Frontal cortex (tissue), 4 donors: ENCODE data around the gene SCMH1. TPM values are rescaled to one million over a fixed set of nuclear protein-coding genes. Genes with fewer than 3 reads are reported as not detected.

ENCODE experiments used
- DNase-seq, 2 donors: peaks; one replicate each; pipeline ENCODE4 v3.0.0; 2012; ENCODE audit warnings: low spot score in 2 of 2
- FAIRE-seq: peaks from 2 replicates; lab custom pipeline; 2012; peaks lifted over from hg19 to GRCh38; lab: Jason Lieb, UNC
- total RNA-seq: library from RNA; depleted of rRNA; stranded (reverse); fragments of >200 nt; gene quantifications from one replicate; pipeline ENCODE4 v1.2.3, GENCODE V29; 2014
- donor health status: control.
- donor health status: control.
- donor health status: control.

Gene SCMH1
- total RNA-seq, 1 donor from 2014 or later, result 29.8 TPM

DNA sequence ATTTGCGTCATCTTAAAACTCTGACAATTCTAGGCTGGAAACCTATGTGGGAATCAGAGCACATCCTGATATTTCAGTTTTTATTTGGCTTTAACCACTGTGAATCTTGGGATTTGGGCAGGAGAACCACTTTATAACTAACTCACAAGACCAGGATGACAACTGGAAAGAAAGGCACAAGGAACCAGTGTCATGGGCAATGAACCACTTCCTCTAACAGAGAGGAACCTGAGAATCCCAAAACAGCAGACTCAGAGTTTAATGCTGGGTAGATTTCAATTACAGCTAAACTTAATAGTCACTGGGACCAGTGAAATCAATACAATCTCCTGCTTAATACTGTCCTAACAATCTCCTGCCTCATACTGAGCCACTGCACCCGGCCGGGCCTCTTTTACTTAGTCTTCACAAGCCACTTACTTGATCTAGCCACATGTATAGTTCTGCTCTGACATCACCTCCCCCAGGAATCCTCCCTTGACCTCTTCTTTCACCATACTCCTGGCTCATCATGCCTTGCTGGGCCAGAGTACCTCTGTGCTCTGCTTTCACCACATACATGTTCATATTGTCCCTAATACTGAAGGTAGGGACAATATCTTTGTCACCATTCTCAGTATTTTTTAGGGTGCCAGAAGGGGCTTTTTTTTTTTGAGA is 200.4 kb downstream of the SCMH1 start:
- DNase-seq (no peak), FAIRE-seq (no peak)

DNA sequence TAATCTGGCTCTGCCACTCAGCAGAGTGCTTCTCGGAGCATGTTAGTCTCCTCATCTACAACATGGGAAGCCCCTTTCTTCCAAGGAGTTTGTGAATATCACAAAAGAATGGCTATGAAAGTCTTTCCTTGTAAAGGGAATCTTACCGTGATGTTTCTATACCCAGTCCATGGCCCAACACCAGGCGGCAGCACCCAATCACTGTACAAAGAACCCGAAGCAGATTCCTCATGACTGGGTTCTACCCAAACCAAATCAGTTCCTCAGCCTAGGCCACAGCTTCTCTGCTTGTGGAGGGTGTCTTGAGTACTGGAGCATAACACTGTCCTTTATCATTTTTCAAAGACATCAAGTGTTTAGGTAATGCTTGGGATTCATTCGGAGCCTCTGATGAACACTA is 204.0 kb downstream of the SCMH1 start:
- DNase-seq (no peak), FAIRE-seq (no peak)

DNA sequence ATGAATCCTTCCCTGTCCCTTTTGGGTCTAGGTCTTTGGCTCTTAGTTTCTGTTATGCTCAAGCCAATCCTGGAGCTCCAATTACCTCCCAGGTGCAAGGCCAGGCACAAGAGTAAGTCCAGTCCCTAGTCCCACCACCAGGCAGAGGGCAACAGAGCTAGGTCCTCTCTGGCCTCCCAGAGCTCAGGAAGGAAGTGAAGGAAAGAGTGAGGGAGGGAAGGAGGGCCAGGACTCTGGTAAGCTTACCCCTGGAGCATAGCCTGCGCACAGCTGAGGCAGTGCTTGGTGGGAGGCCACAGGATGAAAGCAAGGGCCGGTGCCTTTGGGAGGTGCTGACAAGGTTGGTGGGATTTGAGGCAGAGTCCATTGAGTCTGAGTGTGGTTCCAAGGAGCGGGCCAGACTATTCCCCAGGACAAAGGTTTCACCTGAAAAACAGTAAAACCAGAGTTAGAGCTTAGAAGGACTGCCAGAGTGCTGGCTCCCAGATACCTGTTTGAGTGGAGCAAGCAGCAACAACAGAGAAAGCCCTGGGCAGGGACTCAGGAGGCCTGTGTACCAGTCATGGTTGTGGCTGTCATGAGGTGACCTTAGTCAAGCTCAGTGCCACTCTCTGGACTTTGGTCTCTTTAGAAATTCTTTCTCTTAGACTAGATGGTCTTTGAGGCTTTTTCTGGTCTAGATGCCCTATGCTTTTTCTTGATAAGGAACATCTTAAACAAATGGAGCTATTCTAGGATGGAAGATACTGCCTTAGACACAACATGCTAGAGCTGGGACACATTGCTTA is 204.8 kb downstream of the SCMH1 start:
- FAIRE-seq (no peak), DNase-seq (no peak)

GRCh38 chr1:41033272-41033671 is 208.8 kb downstream of the SCMH1 start:
- DNase-seq (no peak), FAIRE-seq (no peak)

- DNase-seq (no peak), FAIRE-seq (no peak)
Observed at GRCh38 chr1:41032147-41032546, 210.0 kb downstream of the SCMH1 start.

DNA sequence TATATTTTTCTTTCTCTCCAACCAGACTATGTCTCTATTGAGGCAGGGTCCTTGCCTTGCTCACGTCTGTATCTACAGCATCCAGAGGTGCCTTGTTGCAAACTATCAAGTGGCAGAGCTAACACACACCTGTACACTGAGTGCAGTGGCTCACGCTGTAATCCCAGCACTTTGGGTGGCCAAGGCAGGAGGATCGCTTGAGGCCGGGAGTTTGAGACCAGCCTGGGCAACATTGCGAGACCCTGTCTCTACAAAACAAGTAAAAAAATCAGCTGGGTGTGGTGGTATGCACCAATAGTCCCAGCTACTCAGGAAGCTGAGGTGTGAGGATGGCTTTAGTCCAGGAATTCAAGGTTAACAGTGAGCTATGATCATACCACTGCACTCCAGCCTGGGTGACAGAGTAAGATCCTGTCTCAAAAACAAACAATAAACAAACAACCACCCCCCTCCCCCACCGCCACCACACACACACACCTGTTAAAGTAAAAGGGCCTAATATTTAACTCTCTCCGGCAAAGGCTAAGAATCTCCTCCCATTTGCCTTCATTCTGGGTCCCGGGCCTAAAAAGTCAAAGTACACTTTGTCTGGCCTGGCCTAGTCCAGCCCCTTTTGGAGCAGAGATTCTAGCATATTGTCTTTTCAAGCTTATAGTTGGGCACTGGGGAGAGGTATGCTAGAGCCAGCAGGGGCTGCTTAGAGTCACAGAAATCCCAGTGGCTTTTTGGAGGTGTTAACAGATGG is 211.1 kb downstream of the SCMH1 start:
- DNase-seq, result no peak
- no peak for FAIRE-seq

- no peak for FAIRE-seq
- no peak for DNase-seq
Observed at GRCh38 chr1:41028034-41028642, 214.0 kb downstream of the SCMH1 start.

GRCh38 chr1:41025979-41026819 is 215.9 kb downstream of the SCMH1 start:
- no peak for DNase-seq
- FAIRE-seq, result no peak

DNA sequence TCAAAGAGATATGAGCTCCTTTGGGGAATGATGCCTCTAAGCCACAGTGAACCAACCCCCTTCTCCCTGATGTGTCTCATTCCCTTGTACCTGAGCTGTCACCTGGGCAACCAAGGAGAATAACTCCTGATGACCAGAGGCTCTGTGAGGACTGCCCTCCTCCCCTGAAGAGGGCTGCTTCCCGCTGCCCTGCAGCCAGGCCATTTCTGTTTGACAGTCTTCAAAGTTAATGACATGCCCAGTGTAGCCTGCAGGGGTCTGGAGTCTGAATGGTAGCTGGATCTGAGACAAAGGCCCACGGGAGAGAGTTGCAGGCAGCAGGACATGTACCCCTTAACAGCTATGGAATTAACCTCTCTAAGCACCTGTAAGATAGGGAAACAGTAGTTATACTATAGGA is 217.2 kb downstream of the SCMH1 start:
- DNase-seq (no peak), FAIRE-seq (no peak)

DNA sequence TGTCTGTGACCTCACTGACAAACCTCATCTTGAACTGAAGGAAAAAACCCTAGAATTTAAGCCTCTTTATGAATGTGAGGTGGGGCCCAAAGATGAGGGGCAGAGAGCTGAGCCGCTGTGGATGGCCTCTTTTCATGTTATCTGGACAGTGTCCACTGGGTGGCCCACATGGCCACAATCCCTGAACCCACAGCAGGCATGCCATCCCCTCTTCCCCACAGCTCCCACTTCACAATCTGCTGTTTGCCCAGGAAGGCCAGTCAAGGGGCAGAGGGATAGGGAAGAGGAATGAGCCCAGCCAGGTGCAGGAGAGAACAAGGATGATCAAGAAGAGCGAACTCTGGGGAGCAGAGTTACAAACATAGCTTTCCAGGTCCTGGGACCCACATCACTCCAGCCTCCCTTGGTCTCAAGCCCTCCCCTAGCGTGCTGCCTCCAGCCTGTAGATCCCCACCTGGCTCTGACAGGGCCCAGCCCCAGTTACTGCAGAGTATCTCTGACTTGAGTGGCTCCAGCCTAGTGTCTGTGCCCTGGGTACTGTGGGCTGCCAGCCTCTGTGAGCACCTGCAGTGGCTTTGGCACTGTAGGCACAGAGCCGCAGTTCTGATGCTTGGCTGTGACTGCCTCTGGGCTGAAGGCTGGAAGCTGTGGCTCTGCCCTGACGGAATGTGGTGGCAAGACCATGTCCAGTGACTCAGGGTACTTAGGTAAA is 218.7 kb downstream of the SCMH1 start:
- DNase-seq (no peak), FAIRE-seq (no peak)

GRCh38 chr1:41022424-41022823 is 219.7 kb downstream of the SCMH1 start:
- FAIRE-seq (no peak), DNase-seq (no peak)

- DNase-seq (no peak), FAIRE-seq (no peak)
Observed at GRCh38 chr1:41021526-41022308, 220.4 kb downstream of the SCMH1 start, which contains the start of gene SLFNL1. Gene SLFNL1 (minus strand): TSS chr1:41021725. CDS start chr1:41020660, 1,065 bp downstream.

- FAIRE-seq, result no peak
- no peak for DNase-seq
Observed at GRCh38 chr1:41020654-41021053, 221.5 kb downstream of the SCMH1 start.

GRCh38 chr1:41020109-41020576 is 222.0 kb downstream of the SCMH1 start:
- FAIRE-seq, result no peak
- DNase-seq, result no peak

DNA sequence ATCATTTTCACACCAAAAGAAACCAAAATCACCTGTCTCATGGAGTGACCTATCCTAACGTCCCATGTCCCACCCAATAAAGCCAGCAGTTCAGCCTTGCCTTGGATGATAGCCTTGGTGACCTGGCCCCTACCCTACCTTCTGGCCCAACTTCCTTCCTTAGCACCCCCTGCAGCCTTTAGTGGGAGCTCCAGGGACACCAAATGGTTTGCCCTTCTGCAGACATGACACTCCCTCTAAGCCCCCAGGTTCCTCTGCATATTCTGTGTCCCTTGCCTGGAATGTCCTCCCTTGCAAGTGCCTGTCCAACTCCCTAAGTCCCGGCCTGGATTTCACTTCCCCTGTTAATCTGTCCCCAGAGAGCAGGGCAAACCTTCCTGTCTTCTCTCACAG is 222.8 kb downstream of the SCMH1 start:
- FAIRE-seq (no peak), DNase-seq (no peak)

GRCh38 chr1:41018018-41018410 is 224.1 kb downstream of the SCMH1 start:
- FAIRE-seq, result no peak
- no peak for DNase-seq

GRCh38 chr1:41017141-41018017 is 224.7 kb downstream of the SCMH1 start:
- DNase-seq (no peak), FAIRE-seq (no peak)
